HG03139 (cell line): ENCODE data around the gene FNDC4.
"Not testable (repeated sequence)": the region's sequence is repeated elsewhere in the genome, so short reads cannot be mapped to it uniquely, and the experiment has no call there.

ENCODE experiments used
- ATAC-seq: cut with Tn5 transposase; IDR thresholded peaks from one replicate; pipeline ENCODE4 v1.9.1; 2021; ENCODE audit not compliant: unreplicated experiment

The FNDC4 gene

DNA sequence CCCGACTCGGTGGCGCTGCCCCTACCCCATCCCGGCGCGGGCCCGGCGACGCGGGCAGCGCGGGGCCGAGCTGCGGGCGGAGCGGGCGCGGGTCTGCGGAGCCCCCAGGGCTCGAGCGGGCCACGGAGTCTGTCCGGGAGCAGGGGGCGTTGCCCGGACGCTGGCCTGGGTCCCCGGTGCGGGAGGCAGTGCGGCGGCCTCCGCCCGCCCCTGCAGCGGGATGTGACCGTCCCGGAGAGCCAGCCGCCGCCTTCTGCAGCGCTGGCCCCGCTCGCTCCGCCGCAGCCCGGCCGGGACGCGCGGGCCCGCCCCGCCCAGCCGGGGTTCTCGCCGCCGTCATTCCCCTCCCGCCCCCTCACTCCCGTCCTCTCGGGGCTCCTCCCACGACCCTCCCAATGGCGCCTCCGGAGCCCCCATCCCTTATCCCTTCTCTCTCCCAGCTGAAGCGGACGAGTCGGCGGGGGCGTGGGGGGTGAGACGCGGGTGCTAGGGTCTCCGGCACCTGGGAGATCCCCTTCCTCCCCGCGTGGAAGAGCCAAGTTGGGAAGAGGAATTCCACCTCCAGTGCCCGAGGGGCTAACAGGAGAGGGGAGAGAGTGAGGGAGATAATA, at the start of gene FNDC4:
TSS of gene FNDC4 (minus strand) at position 257 of the 611 bp plus-strand sequence. CDS start 521 bp downstream, outside the sequence.
- no peak for ATAC-seq

DNA sequence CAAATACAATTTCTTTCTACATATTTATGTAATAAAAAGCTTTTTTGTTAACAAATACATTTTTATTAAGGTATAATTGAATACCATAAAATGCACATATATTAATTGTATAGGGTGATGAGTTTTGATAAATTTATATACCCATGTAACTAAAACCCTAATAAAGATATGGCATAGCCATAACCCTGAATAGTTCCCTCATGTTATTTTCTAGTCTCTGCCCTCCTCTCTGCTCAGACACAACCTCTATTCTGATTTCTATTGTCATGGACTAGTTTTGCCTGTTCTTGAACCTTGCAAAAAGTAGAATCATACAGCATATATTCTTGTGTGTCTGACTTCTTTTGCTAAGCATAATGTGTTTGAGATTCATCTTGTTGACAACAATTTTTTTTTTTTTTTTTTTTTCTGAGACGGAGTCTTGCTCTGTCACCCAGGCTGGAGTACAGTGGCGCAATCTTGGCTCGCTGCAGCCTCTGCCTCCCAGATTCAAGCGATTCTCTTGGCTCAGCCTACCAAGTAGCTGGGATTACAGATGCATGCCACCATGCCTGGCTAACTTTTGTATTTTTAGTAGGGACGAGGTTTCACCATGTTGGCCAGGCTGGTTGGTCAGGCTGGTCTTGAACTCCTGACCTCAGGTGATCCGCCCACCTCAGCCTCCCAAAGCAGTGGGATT, 49.3 kb upstream of the FNDC4 start:
- no peak for ATAC-seq

- ATAC-seq: not testable (repeated sequence)
Observed at GRCh38 chr2:27539649-27540048, 44.6 kb upstream of the FNDC4 start.

- ATAC-seq: not testable (repeated sequence)
Observed at GRCh38 chr2:27538839-27539450, 43.9 kb upstream of the FNDC4 start.

DNA sequence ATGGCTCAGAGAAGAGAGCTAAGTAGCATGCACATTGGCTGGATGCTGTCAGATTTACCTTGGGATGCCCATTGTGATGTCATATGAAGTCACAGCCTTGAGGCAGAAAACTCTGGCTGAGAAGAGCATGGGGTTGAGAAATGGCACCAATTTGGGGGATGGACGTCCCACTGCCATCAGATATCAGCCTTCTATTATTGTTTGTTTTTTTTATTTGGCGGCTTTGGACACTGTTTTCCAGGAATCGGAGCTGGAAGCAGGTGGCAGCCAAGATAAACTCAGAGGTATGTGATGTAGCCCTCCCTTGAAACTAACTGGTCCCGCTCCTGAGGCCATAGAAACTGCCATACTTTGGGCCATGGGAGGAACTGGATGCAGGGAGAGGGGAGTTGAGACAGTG, 42.3 kb upstream of the FNDC4 start:
- no peak for ATAC-seq

DNA sequence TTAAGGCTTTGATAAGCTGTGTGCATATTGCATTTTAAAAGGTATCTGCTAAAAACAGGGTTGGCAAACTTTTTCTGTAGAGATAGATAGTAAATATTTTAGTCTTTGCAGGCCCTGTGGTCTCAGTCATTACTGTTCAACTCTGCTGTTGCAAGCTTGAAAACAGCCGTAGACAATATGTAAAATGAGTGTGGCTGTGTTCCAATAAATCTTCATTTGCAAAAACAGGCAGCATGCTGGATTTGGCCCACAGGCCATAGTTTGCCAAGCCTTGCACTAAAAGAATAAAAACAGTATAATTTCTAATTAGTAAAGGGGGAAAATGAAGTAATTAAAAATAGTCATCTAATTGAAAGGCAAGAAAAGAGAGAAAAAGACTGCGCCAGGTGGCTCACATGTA, 37.0 kb upstream of the FNDC4 start:
- ATAC-seq: no peak

DNA sequence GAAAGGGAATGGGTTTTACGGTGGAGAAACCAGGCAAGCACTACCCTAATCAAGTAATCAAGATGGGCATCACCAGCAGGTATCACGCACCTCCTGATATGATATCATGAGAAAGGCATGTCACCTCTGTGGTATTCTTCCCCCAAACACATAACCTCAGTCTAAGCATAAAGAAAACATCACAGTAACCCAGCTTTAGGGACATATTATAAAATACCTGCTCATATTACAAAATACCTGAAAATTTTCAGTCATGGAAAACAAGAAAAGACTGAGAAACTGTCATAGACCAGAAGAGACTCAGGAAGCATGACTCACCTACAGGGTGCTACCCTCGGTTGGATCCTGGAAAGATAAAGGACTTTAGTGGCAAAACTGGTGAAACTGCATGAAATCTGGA, 32.2 kb upstream of the FNDC4 start:
- no peak for ATAC-seq

DNA sequence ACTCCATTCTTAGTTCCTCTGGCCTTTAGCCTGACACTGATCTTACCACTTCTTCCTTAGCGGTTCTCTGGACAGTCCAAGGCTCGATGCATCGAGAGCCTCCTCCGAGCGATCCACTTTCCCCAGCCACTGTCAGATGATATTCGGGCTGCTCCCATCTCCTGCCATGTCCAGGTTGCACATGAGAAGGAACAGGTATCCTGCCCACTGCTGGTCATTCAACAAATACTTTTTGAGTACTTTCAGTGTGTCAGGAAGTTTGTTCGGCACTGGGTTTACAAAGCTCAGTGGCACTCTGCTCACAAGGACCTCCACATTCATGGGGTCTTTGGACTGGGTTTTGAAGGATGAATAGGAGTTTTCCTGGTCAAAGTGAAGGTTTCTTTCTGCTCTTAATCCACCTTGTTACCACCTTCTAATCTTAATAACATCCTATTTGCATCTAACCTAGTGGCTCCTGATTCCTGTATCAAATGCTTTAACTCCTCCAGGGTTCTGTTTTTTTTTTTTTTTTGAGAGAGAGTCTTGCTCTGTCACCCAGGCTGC, 27.5 kb upstream of the FNDC4 start:
- ATAC-seq: no peak

- no peak for ATAC-seq
Observed at GRCh38 chr2:27520316-27520715, 25.3 kb upstream of the FNDC4 start.

- no peak for ATAC-seq
Observed at GRCh38 chr2:27518782-27519113, 23.7 kb upstream of the FNDC4 start.

DNA sequence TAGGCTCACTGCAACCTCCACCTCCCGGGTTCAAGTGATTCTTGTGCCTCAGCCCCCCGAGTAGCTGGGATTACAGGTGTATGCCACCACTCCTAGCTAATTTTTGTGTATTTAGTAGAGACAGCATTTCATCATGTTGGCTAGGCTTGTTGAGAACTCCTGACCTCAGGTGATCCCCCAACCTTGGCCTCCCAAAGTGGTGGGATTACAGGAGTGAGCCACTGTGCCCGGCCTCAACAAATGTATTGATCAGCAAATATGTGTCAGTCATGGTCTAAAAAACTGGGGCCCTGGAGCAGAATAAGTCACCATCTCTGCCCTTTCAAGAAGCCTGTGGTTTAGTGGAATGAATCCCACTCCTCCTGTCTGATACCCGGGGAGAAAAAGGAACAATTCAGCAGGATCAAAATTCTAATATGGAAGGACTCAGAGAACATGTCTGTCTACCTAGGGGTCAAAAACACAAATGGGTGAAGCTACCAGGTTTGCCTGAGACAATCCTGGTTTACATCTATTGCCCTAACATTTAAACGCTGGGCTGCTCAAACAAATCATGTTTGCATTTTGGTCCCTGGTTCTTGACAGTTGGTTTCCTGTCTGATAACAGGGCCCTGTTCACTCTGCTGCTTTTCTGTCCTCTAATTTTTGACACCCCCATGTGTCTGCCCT, 23.2 kb upstream of the FNDC4 start:
- ATAC-seq: no peak

GRCh38 chr2:27509326-27509725, 14.3 kb upstream of the FNDC4 start:
- no peak for ATAC-seq

DNA sequence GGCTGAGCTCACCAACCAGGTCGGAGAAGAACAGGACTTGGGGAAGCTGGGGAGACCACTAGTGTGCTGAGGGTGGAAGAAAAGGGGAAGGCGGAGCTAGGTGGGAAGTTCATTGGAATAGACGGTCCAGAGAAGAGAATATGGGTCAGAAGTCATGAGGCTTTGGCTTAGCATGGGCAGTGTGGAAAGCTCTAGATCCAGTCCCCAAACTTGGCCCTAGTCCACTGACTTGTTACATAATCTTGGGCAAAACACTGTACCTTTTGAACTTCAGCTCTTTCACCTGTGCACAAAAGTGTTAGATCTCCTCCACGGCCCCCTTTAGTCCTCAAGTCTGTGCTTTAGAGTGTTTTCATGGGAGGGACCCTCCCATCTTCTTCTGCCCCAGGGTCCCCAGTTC, 12.3 kb upstream of the FNDC4 start:
- no peak for ATAC-seq

GRCh38 chr2:27506587-27506986, 11.6 kb upstream of the FNDC4 start:
- no peak for ATAC-seq

- no peak for ATAC-seq
Observed at GRCh38 chr2:27502142-27502541, 7.1 kb upstream of the FNDC4 start.

DNA sequence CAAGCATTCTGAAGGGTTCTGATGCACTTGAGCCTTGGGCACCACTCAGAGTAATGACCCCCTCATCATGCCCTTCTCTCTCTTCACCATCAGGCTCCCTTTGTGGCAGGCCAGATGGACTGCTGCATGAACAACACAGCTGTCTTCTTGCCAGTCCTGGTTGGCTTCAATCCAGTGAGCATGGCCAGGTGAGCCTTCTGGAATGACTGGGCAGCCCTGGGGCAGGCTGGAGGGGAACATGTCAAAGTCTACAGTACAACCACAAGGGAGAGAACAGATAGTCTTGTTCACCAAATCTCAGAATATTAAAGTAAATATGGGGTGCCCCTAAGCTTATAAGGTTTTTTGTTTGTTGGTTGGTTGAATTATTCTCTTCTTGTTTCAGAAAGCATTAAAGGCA, 6.0 kb upstream of the FNDC4 start:
- ATAC-seq: no peak

GRCh38 chr2:27498975-27499374, 4.0 kb upstream of the FNDC4 start:
- no peak for ATAC-seq

DNA sequence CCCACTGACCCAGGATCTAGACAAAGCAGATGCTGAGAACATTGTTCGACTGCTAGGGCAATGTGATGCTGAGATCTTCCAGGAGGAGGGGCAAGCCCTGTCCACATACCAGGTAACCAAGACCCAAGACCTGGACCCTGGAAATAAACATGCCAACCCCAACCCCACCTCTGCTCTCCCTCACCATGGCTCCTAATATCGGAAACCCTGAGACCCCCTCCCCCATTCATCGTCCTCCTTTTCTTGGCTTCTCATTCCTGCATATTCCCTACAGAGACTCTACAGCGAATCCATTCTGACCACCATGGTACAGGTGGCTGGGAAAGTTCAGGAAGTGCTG, 2.3 kb upstream of the FNDC4 start:
- ATAC-seq: no peak

GRCh38 chr2:27496357-27497287, 1.6 kb upstream of the FNDC4 start, which contains the start of gene GCKR:
TSS of gene GCKR (plus strand) at chr2:27496839. CDS start at chr2:27496905, 66 bp downstream.
- no peak for ATAC-seq

DNA sequence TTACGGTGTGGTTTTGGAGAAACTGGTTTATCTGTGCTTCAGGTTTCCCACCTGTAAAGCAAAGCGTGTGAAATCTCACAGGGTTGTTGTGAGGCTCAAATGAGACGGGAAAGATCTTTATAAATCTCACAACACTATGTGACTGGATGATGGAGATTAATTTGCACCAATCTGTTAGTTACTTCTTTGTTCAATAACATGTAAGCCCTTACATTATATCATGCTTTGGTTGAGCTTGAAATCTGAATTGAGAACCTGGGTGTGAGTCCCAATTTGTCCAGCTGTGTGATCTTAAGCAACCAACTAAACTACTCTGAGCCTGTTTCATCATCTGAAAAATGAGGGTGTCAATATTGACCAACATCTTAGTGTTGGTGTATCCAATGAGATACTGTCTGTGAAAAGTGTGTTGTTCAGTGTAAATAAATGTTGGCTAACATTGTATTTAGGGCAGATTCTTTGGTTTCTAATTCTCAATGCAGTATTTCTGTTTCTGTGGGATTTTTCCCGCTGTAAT, 898 bp upstream of the FNDC4 start:
- no peak for ATAC-seq
